RWPE2 (cell line): Measurements from ENCODE around the gene RC3H2.
"Not testable (repeated sequence)": the region's sequence is repeated elsewhere in the genome, so short reads cannot be mapped to it uniquely, and the experiment has no call there.

Experiments used
- ATAC-seq: fragments of 200-7000 bp; cut with Tn5 transposase; 3 replicates; pipeline ENCODE4 v1.9.1; 2021; ENCODE audit warnings: low read depth
- DNase-seq: peaks from one replicate; pipeline ENCODE4 v3.0.0-alpha.2; 2020; ENCODE audit warnings: low spot score
- H3K27ac ChIP-seq: fragments of 450-650 bp; 2 replicates; pipeline ENCODE4 v1.5.1; 2017; ENCODE audit warnings: mild to moderate bottlenecking; ENCODE audit not compliant: poor library complexity, severe bottlenecking
- H3K27me3 ChIP-seq: fragments of 250-450 bp; sonication (Bioruptor Pico); 2 replicates; pipeline ENCODE4 v1.5.1; 2021; ENCODE audit warnings: mild to moderate bottlenecking, moderate library complexity; ENCODE audit not compliant: insufficient read depth, poor library complexity, severe bottlenecking
- H3K36me3 ChIP-seq: fragments of 250-450 bp; sonication (Bioruptor Pico); 2 replicates; pipeline ENCODE4 v1.5.1; 2020; ENCODE audit warnings: low read depth, mild to moderate bottlenecking, moderate library complexity
- H3K4me1 ChIP-seq: fragments of 250-450 bp; sonication (Bioruptor Pico); 2 replicates; pipeline ENCODE4 v1.5.1; 2021; ENCODE audit warnings: mild to moderate bottlenecking, moderate library complexity; ENCODE audit not compliant: insufficient read depth, poor library complexity, severe bottlenecking
- H3K4me3 ChIP-seq: fragments of 250-450 bp; sonication (Bioruptor Pico); 2 replicates; pipeline ENCODE4 v1.5.1; 2021; ENCODE audit warnings: mild to moderate bottlenecking, moderate library complexity; ENCODE audit not compliant: severe bottlenecking
- H3K9me3 ChIP-seq: fragments of 250-450 bp; sonication (Bioruptor Pico); 2 replicates; pipeline ENCODE4 v1.5.1; 2021; ENCODE audit warnings: mild to moderate bottlenecking, moderate library complexity; ENCODE audit not compliant: severe bottlenecking
- TF ChIP-seq, protein P1 (sequence below): fragments of 450-650 bp; IDR thresholded peaks from one replicate; pipeline ENCODE4 v1.5.1; 2017; ENCODE audit warnings: mild to moderate bottlenecking, moderate library complexity; ENCODE audit not compliant: poor library complexity, severe bottlenecking

Gene RC3H2

DNA sequence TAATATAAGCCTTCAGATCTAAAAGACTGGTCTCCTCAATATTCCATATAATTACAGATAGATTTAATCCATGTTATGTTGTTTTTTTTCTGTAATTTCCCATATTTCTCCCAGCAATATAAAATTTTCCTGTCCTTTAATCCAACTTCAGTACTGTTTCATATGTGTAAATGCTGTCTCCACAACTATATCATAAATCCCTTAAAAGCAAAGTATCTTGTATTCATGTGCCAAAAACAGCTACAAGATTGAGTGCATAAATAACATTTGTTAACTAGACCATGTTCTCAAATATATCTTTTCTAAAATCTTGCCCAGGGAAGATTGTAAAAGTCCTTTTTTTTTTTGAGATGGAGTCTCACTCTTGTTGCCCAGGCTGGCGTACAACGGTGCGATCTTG is 41.8 kb downstream of the RC3H2 start:
- TF ChIP-seq, protein P1, sequence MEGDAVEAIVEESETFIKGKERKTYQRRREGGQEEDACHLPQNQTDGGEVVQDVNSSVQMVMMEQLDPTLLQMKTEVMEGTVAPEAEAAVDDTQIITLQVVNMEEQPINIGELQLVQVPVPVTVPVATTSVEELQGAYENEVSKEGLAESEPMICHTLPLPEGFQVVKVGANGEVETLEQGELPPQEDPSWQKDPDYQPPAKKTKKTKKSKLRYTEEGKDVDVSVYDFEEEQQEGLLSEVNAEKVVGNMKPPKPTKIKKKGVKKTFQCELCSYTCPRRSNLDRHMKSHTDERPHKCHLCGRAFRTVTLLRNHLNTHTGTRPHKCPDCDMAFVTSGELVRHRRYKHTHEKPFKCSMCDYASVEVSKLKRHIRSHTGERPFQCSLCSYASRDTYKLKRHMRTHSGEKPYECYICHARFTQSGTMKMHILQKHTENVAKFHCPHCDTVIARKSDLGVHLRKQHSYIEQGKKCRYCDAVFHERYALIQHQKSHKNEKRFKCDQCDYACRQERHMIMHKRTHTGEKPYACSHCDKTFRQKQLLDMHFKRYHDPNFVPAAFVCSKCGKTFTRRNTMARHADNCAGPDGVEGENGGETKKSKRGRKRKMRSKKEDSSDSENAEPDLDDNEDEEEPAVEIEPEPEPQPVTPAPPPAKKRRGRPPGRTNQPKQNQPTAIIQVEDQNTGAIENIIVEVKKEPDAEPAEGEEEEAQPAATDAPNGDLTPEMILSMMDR, result no peak
- H3K27me3 ChIP-seq, result no peaks in the 10 kb centered on the region
- no peaks in the 10 kb centered on the region for H3K4me1 ChIP-seq
- no peak overlapping the region for H3K27ac ChIP-seq
- H3K36me3 ChIP-seq, result peaks cover 48% of the 10 kb centered on the region
- DNase-seq (no peak), ATAC-seq (no peak)
- no peak overlapping the region for H3K4me3 ChIP-seq
- H3K9me3 ChIP-seq, result no peaks in the 10 kb centered on the region

DNA sequence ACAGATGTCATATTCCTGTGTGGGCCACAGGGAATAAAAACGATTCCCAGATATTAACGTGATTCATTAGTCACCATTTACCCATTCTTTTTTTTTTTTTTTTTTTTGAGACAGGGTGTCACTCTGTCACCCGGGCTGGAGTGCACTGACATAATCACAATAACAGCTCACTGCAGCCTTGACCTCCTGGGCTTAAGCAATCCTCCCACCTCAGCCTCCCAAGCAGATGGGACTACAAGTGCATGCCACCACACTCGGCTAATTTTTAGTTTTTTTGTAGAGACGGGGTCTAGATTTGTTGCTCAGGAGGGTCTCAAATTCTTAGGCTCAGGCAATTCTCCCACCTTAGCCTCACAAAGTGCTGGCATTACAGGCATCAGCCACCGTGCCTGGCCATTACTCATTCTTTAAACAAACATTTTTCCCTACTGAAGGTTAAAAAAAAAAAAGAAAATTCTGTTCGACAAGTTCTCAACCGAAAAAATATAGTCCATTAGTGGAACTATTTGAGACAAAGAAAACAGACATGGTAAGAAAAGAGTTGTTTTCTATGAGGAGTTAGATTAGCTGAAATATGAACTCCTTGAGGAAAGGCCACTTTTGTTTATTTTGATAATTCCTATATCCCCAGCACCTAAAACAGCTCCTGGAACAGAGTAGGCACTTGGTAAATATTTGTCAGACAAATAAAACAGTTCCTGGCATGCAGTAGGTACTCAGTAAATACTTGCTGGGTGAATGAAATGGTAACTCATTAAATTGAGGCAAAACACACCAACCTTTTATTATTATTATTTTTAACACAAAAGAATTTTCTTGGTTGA is 44.6 kb downstream of the RC3H2 start:
- Histone ChIP-seq H3K9me3 (no peaks in the 10 kb centered on the region), H3K4me3 (no peak overlapping the region), H3K27me3 (no peaks in the 10 kb centered on the region), H3K4me1 (no peaks in the 10 kb centered on the region), H3K27ac (no peak overlapping the region), H3K36me3 (peaks cover 72% of the 10 kb centered on the region)
- DNase-seq (no peak), ATAC-seq (no peak)
- TF ChIP-seq, protein P1, result no peak

DNA sequence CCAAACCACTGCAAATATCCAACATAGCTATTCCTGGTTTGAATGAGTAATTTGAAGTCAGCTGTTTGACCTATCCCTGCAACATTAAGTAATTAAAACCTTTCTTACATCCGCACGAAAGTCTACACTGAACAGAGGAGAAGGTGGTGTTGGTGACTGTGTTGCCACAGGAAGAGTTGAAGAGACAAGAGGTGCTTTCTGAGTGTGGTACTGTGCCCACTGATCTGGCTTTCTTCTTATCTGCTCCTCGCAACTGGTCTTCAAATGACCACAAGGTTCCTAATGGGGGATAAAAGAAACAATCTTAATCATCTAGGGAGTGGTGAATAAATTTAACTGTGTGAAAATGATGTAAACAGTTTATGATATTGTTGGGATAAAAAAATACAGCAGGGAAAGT is 47.3 kb downstream of the RC3H2 start:
- TF ChIP-seq, protein P1, result no peak
- Histone ChIP-seq H3K36me3 (peaks cover 77% of the 10 kb centered on the region), H3K4me3 (no peak overlapping the region), H3K9me3 (no peaks in the 10 kb centered on the region), H3K27me3 (no peaks in the 10 kb centered on the region), H3K27ac (no peak overlapping the region), H3K4me1 (no peaks in the 10 kb centered on the region)
- ATAC-seq (no peak), DNase-seq (no peak)

DNA sequence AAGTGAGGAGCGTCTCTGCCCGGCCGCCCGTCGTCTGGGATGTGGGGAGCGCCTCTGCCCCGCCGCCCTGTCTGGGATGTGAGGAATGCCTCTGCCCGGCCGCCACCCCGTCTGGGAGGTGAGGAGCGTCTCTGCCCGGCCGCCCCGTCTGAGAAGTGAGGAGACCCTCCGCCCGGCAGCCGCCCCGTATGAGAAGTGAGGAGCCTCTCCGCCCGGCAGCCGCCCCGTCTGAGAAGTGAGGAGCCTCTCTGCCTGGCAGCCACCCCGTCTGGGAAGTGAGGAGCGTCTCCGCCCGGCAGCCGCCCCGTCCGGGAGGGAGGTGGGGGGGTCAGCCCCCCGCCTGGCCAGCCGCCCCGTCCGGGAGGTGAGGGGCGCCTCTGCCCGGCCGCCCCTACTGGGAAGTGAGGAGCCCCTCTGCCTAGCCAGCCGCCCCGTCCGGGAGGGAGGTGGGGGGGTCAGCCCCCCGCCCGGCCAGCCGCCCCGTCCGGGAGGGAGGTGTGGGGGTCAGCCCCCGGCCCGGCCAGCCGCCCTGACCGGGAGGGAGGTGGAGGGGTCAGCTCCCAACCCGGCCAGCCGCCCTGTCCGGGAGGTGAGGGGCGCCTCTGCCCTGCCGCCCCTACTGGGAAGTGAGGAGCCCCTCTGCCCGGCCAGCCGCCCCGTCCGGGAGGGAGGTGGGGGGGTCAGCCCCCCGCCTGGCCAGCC is 52.9 kb downstream of the RC3H2 start:
- not testable (repeated sequence) for H3K27me3 ChIP-seq, ATAC-seq
- H3K36me3 ChIP-seq, result peaks cover 81% of the 10 kb centered on the region

DNA sequence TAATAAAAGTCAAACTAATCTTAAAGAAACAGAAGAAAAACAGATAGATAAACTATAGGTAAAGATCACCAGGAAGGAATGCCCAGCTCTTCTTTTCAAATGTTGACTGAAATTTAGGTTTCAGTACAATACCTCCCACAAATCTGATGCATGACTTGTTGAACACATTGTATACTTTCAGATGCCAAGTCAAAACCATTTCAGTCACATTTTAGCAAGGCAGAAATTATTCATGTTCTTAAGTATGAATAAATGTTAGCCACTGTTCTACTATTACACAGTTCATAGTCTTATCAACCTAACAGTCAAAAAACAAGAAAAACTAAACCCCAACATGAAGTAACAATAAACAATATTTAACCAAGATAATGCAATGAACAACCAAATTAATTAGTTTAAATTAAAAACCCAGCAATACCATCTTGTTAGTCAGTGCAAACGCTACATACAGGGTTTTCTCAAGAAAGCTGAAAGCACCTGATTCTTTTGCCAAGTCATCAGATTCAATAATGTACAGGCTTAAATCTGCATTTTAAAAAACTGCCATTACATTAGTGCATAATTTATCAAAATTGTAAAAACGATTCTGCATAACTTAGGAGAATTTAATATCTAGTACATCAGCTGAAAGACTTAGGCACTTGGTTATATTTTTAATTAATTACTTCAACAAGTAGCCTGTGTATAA is 56.8 kb downstream of the RC3H2 start:
- H3K36me3 ChIP-seq, result peaks cover 61% of the 10 kb centered on the region

More for the DNA sequence above, 52.9 kb downstream of the RC3H2 start:
- H3K4me1 ChIP-seq, H3K9me3 ChIP-seq, DNase-seq, H3K4me3 ChIP-seq, H3K27ac ChIP-seq: not testable (repeated sequence)

More for the DNA sequence above, 56.8 kb downstream of the RC3H2 start:
- TF ChIP-seq, protein P1, result no peak
- Histone ChIP-seq H3K9me3 (no peaks in the 10 kb centered on the region), H3K27ac (no peak overlapping the region), H3K4me1 (no peaks in the 10 kb centered on the region), H3K27me3 (no peaks in the 10 kb centered on the region), H3K4me3 (no peak overlapping the region)
- DNase-seq (no peak), ATAC-seq (no peak)
